Raji (cell line): ENCODE data around the gene CALML6.

Experiments used
- POLR2A ChIP-seq: IDR thresholded peaks from 2 replicates; pipeline ENCODE4 v1.6.1; 2011; ENCODE audit warnings: low read depth, low read length, control low read depth; ENCODE audit not compliant: insufficient read depth

Gene CALML6

DNA sequence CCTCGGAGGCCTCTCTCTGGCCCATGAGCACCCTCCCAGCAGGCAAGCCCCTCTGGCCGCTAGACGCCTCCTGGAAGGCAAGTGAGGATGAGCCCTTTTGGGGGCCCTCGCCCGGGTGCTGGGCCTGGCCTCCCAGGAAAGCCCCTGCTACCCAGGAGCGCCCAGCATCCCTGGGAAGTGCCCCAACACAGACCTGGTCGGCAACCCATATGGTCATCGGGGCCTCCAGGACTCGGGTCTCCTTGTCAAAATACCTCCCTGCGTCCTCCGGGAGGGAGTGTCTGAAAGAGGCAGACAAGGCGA, 25.0 kb downstream of the CALML6 start:
- no peak for TF ChIP-seq POLR2A

DNA sequence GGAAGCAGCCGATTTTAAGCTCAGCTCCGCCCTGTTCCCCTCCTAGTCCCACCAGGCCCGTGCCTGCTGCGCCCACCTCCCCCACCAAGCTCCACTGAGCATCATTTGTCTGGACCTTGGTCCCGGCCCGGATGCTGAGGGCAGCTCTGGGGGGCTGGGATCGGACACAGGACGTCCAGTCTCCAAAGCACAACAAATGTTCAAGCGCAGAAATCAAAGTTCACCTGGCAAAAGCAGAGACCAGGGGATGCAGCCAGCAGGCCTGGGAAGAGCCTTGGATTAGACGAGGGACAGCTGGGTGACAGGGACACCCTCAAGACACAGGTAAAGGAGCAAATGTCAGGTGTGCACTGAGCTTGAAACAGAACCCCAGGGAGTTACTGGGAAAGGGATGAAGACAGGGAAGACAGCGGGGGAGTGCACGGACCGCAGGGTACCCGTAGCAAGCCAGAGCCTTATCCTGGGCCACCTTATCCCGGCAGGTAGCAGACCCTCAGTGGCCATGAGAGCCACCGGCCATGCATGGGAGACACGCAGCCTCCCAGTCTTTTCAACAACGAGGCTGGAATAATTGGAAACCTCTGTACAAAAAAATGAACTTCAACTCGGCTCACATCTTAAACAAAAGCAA, 26.3 kb downstream of the CALML6 start:
- TF ChIP-seq POLR2A: no peak

DNA sequence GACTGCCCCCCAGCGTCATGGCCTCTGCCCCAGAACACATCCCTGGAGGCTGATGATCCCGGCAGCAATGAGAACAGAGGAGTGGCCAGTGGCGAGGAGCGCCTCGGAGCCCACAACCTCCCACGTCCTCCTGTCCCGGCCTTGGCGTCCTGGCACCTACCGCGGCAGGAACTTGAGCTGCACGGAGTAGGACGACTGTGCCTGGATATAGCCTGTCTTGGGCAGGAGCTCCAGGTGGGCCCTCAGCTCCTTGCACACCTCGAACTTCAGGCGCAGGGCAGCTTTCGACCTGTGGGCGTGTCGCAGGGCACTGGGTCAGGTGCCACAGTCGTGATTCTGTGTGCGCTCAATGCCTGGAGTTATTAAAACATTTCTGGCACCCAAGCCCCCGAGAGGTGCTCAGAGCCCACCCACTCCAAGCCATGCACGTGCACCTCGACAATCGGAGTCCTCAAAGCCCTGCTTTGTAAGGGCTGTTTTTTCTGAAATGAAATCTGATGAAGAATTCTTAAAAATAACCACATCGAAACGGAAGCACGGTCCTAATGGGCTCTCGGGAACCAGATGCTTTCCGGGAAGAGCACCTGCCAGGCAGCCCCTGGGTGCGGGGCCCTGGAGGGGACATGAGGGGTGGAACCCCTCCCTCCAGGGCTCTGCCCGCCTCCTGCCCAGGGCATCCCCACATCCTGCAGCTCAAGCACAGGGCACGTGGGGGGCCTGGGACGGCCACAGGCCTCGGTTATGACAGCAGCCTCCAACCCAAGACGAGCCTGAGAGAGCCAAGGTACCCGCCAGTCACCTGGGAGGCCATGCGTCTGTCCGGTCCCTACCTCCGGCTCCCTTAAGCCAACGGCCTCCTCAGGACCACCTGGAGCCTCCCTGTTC, 27.1 kb downstream of the CALML6 start:
- no peak for TF ChIP-seq POLR2A

DNA sequence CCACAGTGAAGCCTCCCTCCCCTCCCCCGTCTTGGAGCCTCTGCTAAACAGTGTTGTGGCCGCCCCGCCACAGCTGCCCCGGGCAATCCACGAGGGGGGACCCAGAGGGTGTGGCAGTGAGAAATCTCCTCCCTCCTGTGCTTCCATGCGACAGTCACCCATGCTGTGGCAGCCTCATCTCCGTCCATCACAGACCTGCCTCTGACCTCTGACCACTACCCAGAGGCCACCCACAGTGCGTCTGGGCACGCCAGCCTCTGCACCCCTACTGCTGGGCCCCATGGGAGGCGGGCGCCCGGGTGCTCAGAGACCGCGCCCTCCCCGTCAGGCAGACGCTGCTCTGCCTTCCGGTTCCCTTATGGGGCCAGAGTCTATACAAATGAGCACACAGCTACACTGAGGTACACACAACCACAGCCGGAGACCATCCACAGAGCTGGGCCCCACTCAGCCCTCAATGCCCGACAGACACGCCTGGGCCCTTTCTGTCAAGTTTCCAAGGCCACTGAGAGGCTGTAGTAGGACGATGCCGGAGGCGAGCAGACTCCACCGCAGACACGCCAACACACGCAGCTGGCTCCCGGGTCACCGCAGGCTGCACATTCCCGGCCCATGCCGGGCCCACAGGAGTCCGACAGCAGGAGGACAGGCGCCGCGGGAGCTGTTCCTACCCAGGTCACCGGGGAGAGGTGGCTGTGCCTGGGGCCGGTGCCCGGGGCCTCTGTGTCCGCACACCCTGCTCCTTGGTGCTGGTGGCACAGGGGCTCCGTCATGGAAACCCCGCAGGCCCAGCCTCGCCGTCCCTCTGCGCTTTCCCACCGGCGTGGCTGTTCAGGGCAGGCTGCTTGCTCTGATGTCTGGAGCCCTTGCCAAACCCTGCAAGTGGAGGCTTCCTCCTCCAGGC, 27.9 kb downstream of the CALML6 start:
- no peak for TF ChIP-seq POLR2A

DNA sequence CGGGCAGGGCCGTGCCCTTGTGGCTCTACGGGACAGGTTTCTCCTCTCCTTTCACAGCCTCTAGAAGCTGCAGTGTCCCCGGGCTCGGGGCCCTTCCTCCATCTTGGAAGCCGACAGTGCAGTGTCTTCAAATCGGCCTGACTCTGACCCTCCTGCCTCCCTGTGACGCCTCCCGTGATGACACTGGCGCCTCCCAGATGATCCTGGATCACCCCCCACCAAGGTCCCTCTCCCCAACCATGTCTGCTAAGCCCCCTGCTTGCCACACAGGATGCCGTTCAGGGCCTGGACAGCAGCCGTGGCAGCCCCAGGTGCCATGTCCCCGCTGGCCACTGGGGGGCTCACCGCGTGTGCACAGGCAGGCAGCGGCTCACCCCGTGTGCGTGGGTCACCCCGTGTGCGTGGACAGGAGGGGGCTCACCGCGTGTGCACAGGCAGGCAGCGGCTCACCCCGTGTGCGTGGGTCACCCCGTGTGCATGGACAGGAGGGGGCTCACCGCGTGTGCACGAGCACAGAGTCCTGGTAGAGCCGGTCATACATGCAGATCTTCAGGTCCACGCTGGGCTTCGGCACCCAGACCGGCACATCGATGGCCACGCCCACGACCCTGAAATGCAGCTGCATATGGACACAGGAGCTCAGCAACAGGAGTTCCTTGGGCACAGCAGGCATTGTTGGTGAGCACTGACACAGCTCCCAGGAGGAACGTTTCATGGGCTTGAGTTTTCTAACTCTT, 28.9 kb downstream of the CALML6 start:
- TF ChIP-seq POLR2A: no peak

DNA sequence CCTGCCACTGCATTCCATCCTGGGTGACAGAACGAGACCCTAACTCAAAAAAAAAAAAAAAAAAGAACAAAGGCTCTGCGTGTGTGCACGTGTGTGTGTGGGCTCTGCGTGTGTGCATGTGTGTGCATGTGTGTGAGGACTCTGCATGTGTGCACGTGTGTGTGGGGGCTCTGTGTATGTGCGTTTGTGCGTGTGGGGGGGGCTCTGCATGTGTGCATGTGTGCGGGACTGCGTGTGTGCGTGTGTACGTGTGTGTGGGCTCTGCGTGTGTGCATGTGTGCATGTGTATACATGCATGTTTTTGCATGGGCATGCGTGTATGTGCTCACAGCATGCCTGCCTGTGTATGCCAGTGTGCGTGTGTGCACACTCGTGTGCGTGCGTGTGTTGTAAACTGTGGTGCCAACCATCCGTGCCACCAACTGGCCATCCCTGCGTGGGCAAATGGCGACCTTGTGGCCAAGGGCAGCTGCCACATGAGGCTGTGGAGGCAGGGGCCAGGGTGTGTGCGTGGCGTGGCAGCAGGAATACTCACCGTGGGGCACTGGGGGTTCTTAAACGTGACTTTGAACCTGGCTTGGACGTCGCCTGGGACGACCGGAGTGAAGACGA, 30.8 kb downstream of the CALML6 start:
- TF ChIP-seq POLR2A: no peak

DNA sequence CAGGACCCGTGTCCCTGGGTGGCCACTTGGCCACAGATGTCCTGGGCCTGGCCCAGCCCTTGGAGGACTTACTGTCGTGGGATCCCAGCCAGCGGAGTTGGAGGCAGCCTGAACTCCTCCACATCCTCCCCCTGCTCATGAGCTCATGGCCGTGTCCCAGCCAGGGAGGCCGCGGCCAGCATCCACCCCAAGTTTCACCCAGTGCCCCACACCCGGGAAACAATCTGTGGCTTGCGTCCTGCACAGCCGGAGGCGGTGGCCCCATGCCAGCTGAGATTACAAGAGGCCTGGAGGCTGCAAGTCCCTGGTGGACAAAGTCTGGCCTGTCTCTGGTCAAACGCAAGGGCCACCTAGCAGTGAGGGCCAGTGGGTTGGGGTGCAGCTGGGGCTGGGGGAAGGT, 31.5 kb downstream of the CALML6 start:
- no peak for TF ChIP-seq POLR2A

DNA sequence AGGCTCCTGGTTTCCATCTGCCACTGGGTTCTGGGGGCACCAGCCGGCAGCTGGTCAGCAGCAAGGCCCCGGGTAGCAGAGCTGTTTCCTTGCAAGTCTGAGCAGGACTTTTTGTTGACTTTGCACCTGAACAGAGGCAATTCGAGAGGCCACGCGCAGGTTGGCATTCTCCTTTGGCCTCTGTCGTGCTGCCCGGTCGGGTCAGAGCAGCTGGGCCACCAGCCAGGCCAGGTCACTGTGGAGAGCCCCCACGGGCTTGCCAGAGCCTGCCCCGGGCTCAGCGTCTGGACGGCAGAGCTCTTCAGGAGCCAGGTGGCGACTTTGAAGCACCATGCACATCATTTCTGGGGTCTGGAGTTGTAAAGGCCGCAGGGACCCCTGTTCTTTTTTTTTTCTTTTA, 32.4 kb downstream of the CALML6 start:
- no peak for TF ChIP-seq POLR2A

DNA sequence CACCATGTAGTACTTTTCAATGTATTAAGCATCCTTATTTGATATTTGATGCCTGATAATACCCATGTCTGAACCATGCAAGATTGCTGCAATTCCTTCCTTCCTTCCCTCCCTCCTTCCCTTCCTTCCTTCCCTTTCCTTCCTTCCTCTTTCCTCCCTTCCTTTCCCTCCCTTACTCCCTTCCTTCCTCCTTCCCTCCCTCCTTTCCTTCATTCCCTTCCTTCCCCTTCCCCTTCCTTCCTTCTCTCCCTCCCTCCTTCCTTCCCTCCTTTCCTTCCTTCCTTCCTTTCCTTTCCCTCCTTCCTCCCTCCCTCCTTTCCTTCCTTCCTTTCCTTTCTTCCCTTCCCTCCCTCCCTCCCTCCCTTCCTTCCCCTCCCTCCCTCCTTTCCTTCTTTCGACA, 33.7 kb downstream of the CALML6 start:
- TF ChIP-seq POLR2A: no peak

DNA sequence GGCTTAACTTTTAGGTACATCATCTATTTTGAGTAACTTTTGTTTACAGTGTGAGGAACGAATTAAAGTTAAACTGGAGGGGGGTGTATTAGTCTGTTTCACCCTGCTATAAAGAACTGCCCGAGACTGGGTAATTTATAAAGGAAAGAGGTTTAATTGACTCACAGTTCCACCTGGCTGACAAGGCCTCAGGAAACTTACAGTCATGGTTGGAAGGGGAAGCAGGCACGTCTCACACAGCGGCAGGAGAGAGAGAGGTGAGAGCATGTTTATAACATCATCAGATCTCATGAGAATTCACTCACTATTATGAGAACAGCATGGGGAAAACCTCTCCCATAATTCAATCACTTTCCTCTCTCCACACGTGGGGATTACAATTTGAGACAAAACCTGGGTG, 35.9 kb downstream of the CALML6 start:
- TF ChIP-seq POLR2A: no peak

DNA sequence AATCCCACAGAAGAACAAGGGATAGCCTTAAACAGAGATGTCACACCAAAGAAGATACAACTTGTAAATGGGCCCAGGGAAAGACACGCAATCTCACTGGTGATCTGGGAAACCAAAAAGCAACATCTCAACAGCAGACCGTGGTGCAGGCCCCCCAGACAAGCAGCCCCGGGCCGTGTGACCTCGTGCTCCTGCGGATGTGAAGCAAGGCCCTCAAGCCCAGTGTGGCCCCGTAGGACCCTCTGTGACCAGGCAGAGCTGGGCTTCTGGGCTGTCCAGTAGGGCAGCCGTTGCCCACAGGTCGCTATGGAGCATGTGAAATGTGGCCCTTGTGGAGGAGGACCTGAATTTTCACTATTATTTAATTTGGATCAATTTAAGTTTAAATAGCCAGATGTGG, 39.0 kb downstream of the CALML6 start:
- no peak for TF ChIP-seq POLR2A

DNA sequence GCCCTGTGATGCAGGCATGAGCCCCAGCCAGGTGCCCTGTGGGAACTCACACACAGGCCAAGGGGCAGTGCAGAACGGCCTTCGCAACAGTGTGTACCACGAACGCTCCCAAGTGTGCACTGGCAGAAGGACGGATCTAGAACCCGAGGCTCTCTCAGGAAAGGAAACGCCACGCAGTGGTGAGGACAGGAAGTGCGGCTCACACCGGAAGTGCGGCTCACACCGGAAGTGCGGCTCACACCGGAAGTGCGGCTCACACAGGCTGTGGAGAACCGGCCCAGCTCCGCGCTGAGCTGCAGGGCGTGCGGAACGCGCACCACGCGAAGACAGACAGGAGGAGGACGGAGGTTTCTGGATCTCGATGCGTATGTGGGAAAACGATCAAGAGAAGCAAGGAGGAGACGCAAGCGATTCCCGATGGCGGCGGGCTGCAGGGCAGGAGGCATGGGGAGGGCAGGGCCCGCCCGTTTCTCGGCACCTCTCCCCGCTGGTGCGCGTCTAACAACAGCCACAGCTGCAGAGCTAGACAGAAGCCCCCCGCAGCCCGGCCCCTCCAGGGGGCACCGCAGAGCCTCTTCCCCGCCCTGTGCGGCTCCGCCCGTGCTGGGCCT, 39.9 kb downstream of the CALML6 start:
- TF ChIP-seq POLR2A: no peak

DNA sequence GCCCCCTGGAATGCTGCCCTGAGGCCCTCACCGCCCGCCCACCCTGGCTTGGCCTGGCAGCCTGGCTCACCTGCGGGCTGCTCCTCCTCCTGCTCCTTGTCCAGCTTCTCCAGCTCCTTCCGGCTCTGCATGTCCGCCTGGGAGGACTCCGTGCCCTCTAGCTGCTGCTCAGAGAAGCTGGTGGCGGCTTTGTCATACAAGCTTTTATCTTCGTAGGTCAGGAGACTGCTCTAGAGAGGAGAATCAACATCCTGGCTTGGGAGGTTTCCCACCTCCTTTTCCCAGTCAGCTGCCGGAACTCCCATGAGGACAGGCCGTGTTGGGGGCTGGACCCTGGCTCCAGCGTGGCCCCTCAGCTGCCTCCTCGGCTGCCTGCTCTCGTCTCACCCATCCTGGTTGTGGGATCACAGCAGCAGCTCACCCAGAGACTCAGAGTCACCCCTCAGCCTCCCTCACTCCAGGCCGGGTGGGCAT, 40.6 kb downstream of the CALML6 start:
- no peak for TF ChIP-seq POLR2A

DNA sequence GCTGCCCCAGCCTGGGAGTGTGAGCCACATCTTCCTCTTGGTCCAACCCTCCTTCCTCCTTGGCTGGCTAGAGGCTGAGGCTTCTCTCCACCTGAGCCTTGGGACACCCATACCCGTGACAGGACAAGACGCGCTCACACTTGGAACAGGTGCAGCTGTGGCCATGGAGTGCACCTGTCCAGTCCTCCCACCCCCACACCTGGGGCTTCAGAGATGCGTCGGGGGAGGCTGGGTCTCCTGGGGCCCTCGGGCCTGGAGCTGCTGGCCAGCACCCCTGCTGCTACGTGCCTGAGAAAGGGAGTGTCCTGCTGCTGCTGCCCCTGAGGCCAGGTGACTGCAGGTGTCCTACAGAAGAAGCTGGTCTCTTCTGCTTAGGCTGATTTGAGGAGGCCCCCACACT, 41.0 kb downstream of the CALML6 start:
- no peak for TF ChIP-seq POLR2A
